DOHH2 (cell line): Measurements from ENCODE around the gene POLDIP3.
"Not testable (repeated sequence)": the region's sequence is repeated elsewhere in the genome, so short reads cannot be mapped to it uniquely, and the experiment has no call there.

Experiments used
- CTCF ChIP-seq: fragments of 200-600 bp; sonication (generic); IDR thresholded peaks from one replicate; pipeline ENCODE4 v1.5.1; 2014; ENCODE audit warnings: antibody characterized with exemption, mild to moderate bottlenecking, low read depth, low read length; ENCODE audit not compliant: poor library complexity, severe bottlenecking
- EZH2phosphoT487 ChIP-seq: fragments of 200-600 bp; sonication (generic); IDR thresholded peaks from 2 replicates; pipeline ENCODE4 v1.6.1; 2017; ENCODE audit warnings: borderline replicate concordance, mild to moderate bottlenecking, antibody characterized with exemption, low read length, moderate library complexity, mixed read lengths

- not testable (repeated sequence) for TF ChIP-seq CTCF, EZH2phosphoT487
These were observed 43.6 kb downstream of the POLDIP3 start for GRCh38 chr22:42571068-42571467.
